Left renal pelvis (tissue), 4 donors: ENCODE measurements around the gene DDIAS. TPM values are rescaled to one million over a fixed set of nuclear protein-coding genes. Genes with fewer than 3 reads are reported as not detected.

ENCODE experiments used
- DNase-seq, 4 donors: peaks; one replicate each; pipeline ENCODE4 v3.0.0-alpha.2; 2013; ENCODE audit warnings: low read depth in 4 of 4, low spot score in 3 of 4
- polyA plus RNA-seq, 4 donors: library from polyadenylated mRNA; unstranded; fragments of 120-200 nt; gene quantifications; one replicate each; pipeline ENCODE4 v1.2.1, GENCODE V29; 2013; ENCODE audit not compliant: insufficient read length in 4 of 4

Gene DDIAS
- polyA plus RNA-seq, 4 donors, result 5.4 to 8.3 (median 7.3) TPM

GRCh38 chr11:82883853-82884252 is 17.7 kb upstream of the DDIAS start:
- DNase-seq, result no peak

GRCh38 chr11:82889133-82890001 is 12.2 kb upstream of the DDIAS start:
- no peak for DNase-seq

GRCh38 chr11:82890002-82890341 is 11.6 kb upstream of the DDIAS start:
- DNase-seq, result no peak

GRCh38 chr11:82890936-82891335 is 10.6 kb upstream of the DDIAS start:
- no peak for DNase-seq

GRCh38 chr11:82892611-82893169 is 8.8 kb upstream of the DDIAS start:
- no peak for DNase-seq

- no peak for DNase-seq
These were observed 6.0 kb upstream of the DDIAS start for GRCh38 chr11:82895437-82896091.

GRCh38 chr11:82896183-82896582 is 5.4 kb upstream of the DDIAS start:
- DNase-seq, result no peak

GRCh38 chr11:82898241-82898640 is 3.3 kb upstream of the DDIAS start:
- DNase-seq, result no peak

GRCh38 chr11:82899186-82899820 is 2.2 kb upstream of the DDIAS start:
- no peak for DNase-seq

- no peak for DNase-seq
These were observed 1.6 kb upstream of the DDIAS start for GRCh38 chr11:82899957-82900276.

- peak; percentile 73 to 83 (median 76) for DNase-seq
These were observed 1.0 kb upstream of the DDIAS start, which contains the start of gene PRCP for GRCh38 chr11:82900277-82901164. Gene PRCP (minus strand): TSS chr11:82900430. CDS start chr11:82900402, 28 bp downstream.

GRCh38 chr11:82901922-82902485 is 468 bp downstream of the DDIAS start:
- DNase-seq, result no peak

- no peak for DNase-seq
These were observed 1.3 kb downstream of the DDIAS start for GRCh38 chr11:82902880-82903279.

GRCh38 chr11:82903843-82904586 is 2.5 kb downstream of the DDIAS start:
- no peak for DNase-seq

- DNase-seq, result no peak
These were observed 4.7 kb downstream of the DDIAS start for GRCh38 chr11:82906236-82906635.

- no peak for DNase-seq
These were observed 5.4 kb downstream of the DDIAS start for GRCh38 chr11:82906931-82907330.

- no peak for DNase-seq
These were observed 5.8 kb downstream of the DDIAS start for GRCh38 chr11:82907371-82907770.

GRCh38 chr11:82908311-82908710 is 6.8 kb downstream of the DDIAS start:
- DNase-seq, result no peak

- DNase-seq, result no peak
These were observed 7.6 kb downstream of the DDIAS start for GRCh38 chr11:82909015-82909640.
